Measurements from ENCODE around the gene TRIM37.
"Not testable (repeated sequence)": the region's sequence is repeated elsewhere in the genome, so short reads cannot be mapped to it uniquely, and the experiment has no call there.

Gene TRIM37

GRCh38 chr17:58991718-58992331 is 114.9 kb downstream of the TRIM37 start:
- no peak for DNase-seq

GRCh38 chr17:58989629-58990028 is 117.1 kb downstream of the TRIM37 start:
- no peak for DNase-seq

- DNase-seq = no peak
These were observed 120.7 kb downstream of the TRIM37 start for GRCh38 chr17:58985971-58986370.

- no peak for DNase-seq
These were observed 121.3 kb downstream of the TRIM37 start for GRCh38 chr17:58985367-58985766.

GRCh38 chr17:58982626-58983025 is 124.1 kb downstream of the TRIM37 start:
- DNase-seq = no peak

GRCh38 chr17:58980706-58981481 is 125.8 kb downstream of the TRIM37 start:
- DNase-seq = no peak

- DNase-seq = no peak
These were observed 130.1 kb downstream of the TRIM37 start for GRCh38 chr17:58976541-58976940.

- DNase-seq = no peak
These were observed 132.3 kb downstream of the TRIM37 start for GRCh38 chr17:58974354-58974753.

GRCh38 chr17:58970609-58971450 is 135.8 kb downstream of the TRIM37 start:
- DNase-seq = no peak

- no peak for DNase-seq
These were observed 137.1 kb downstream of the TRIM37 start for GRCh38 chr17:58969612-58970011.

- no peak for DNase-seq
These were observed 137.5 kb downstream of the TRIM37 start for GRCh38 chr17:58969156-58969555.

- DNase-seq = no peak
These were observed 138.1 kb downstream of the TRIM37 start for GRCh38 chr17:58968426-58969061.

- DNase-seq = no peak
These were observed 140.5 kb downstream of the TRIM37 start for GRCh38 chr17:58966208-58966607.

- no peak for DNase-seq
These were observed 141.5 kb downstream of the TRIM37 start for GRCh38 chr17:58965221-58965620.

- no peak for DNase-seq
These were observed 146.6 kb downstream of the TRIM37 start for GRCh38 chr17:58960068-58960467.

- not testable (repeated sequence) for DNase-seq
These were observed 149.0 kb downstream of the TRIM37 start for GRCh38 chr17:58957725-58958073.

- no peak for DNase-seq
These were observed 149.5 kb downstream of the TRIM37 start for GRCh38 chr17:58956997-58957724.

- DNase-seq = not testable (repeated sequence)
These were observed 152.3 kb downstream of the TRIM37 start for GRCh38 chr17:58954358-58954757.

GRCh38 chr17:58947824-58948223 is 158.9 kb downstream of the TRIM37 start:
- no peak for DNase-seq

- no peak for DNase-seq
These were observed 159.3 kb downstream of the TRIM37 start for GRCh38 chr17:58947411-58947810.

- no peak for DNase-seq
These were observed 162.5 kb downstream of the TRIM37 start for GRCh38 chr17:58944166-58944565.

GRCh38 chr17:58936295-58936694 is 170.4 kb downstream of the TRIM37 start:
- no peak for DNase-seq

GRCh38 chr17:58932956-58933355 is 173.7 kb downstream of the TRIM37 start:
- no peak for DNase-seq

Measured in NCI-H524 treated with DMSO at 0.1 percent for 48 hours (cell line).